Skin of body (tissue), 2 donors: ENCODE data around the gene FGR. TPM values are rescaled to one million over a fixed set of nuclear protein-coding genes. Genes with fewer than 3 reads are reported as not detected.
A peak's percentile ranks its signal among the peaks of the same experiment; 100 is the strongest.
"Not testable (repeated sequence)": the region's sequence is repeated elsewhere in the genome, so short reads cannot be mapped to it uniquely, and the experiment has no call there.

Experiments
- DNase-seq: peaks from one replicate; lab custom pipeline; 2025; lab: John Stamatoyannopoulos, UW
- total RNA-seq: library from RNA; depleted of rRNA; stranded (reverse); fragments of >200 nt; gene quantifications from one replicate; pipeline ENCODE4 v1.2.3, GENCODE V29; 2014

Gene FGR
- total RNA-seq, 1 donor from 2014 or later = 9.6 TPM

- no peak for DNase-seq
Observed at GRCh38 chr1:27660300-27660835, 25.4 kb upstream of the FGR start.

GRCh38 chr1:27659497-27660299 is 24.7 kb upstream of the FGR start:
- DNase-seq = peak; percentile 67

- no peak for DNase-seq
Observed at GRCh38 chr1:27658951-27659496, 24.0 kb upstream of the FGR start.

GRCh38 chr1:27656157-27656893 is 21.3 kb upstream of the FGR start:
- DNase-seq = peak; percentile 26

- no peak for DNase-seq
Observed at GRCh38 chr1:27655151-27655937, 20.4 kb upstream of the FGR start.

- DNase-seq = peak; percentile 36
Observed at GRCh38 chr1:27652111-27652864, 17.3 kb upstream of the FGR start.

- peak; percentile 91 for DNase-seq
Observed at GRCh38 chr1:27650539-27651175, 15.7 kb upstream of the FGR start.

GRCh38 chr1:27650171-27650538 is 15.2 kb upstream of the FGR start:
- no peak for DNase-seq

- DNase-seq = no peak
Observed at GRCh38 chr1:27649306-27649635, 14.3 kb upstream of the FGR start.

GRCh38 chr1:27648602-27649305 is 13.8 kb upstream of the FGR start:
- no peak for DNase-seq

- no peak for DNase-seq
Observed at GRCh38 chr1:27647328-27647727, 12.3 kb upstream of the FGR start.

GRCh38 chr1:27646676-27647075 is 11.7 kb upstream of the FGR start:
- no peak for DNase-seq

- DNase-seq = no peak
Observed at GRCh38 chr1:27645071-27645415, 10.1 kb upstream of the FGR start.

- no peak for DNase-seq
Observed at GRCh38 chr1:27644369-27645070, 9.5 kb upstream of the FGR start.

- DNase-seq = peak; percentile 14
Observed at GRCh38 chr1:27643600-27644368, 8.8 kb upstream of the FGR start.

GRCh38 chr1:27640514-27640913 is 5.5 kb upstream of the FGR start:
- not testable (repeated sequence) for DNase-seq

- DNase-seq = no peak
Observed at GRCh38 chr1:27638805-27639204, 3.8 kb upstream of the FGR start.

- no peak for DNase-seq
Observed at GRCh38 chr1:27638047-27638734, 3.2 kb upstream of the FGR start.
